NCI-H2029 treated with DMSO at 0.1 percent for 48 hours (cell line): Measurements from ENCODE around the gene KCNMB1.
A peak's percentile ranks its signal among the peaks of the same experiment; 100 is the strongest.

Experiments
- DNase-seq: peaks from one replicate; lab custom pipeline; 2025; lab: John Stamatoyannopoulos, UW

The KCNMB1 gene

GRCh38 chr5:170414786-170415185 is 25.6 kb upstream of the KCNMB1 start:
- DNase-seq: no peak

- no peak for DNase-seq
These were observed 24.7 kb upstream of the KCNMB1 start for GRCh38 chr5:170413897-170414296.

- DNase-seq: no peak
These were observed 21.9 kb upstream of the KCNMB1 start for GRCh38 chr5:170411100-170411499.

GRCh38 chr5:170410401-170410800 is 21.2 kb upstream of the KCNMB1 start:
- no peak for DNase-seq

GRCh38 chr5:170408877-170409660 is 19.9 kb upstream of the KCNMB1 start:
- no peak for DNase-seq

GRCh38 chr5:170408226-170408625 is 19.1 kb upstream of the KCNMB1 start:
- no peak for DNase-seq

GRCh38 chr5:170407062-170407461 is 17.9 kb upstream of the KCNMB1 start:
- DNase-seq: no peak

- DNase-seq: no peak
These were observed 16.6 kb upstream of the KCNMB1 start for GRCh38 chr5:170405817-170406216.

- no peak for DNase-seq
These were observed 15.2 kb upstream of the KCNMB1 start for GRCh38 chr5:170404398-170404797.

GRCh38 chr5:170403675-170404074 is 14.5 kb upstream of the KCNMB1 start:
- DNase-seq: no peak

- DNase-seq: no peak
These were observed 13.3 kb upstream of the KCNMB1 start for GRCh38 chr5:170402508-170402907.

GRCh38 chr5:170397059-170397458 is 7.9 kb upstream of the KCNMB1 start:
- DNase-seq: no peak

- no peak for DNase-seq
These were observed 4.8 kb upstream of the KCNMB1 start for GRCh38 chr5:170393958-170394357.

GRCh38 chr5:170393235-170393634 is 4.1 kb upstream of the KCNMB1 start:
- DNase-seq: no peak

- no peak for DNase-seq
These were observed 1.3 kb upstream of the KCNMB1 start for GRCh38 chr5:170390472-170390871.

- no peak for DNase-seq
These were observed 354 bp upstream of the KCNMB1 start for GRCh38 chr5:170389550-170389892.

GRCh38 chr5:170387775-170388639 is 1.2 kb downstream of the KCNMB1 start:
- DNase-seq: no peak

- no peak for DNase-seq
These were observed 2.3 kb downstream of the KCNMB1 start for GRCh38 chr5:170386743-170387395.

- DNase-seq: peak; percentile 21
These were observed 5.9 kb downstream of the KCNMB1 start for GRCh38 chr5:170383227-170383626.

- no peak for DNase-seq
These were observed 6.4 kb downstream of the KCNMB1 start for GRCh38 chr5:170382790-170383189.

GRCh38 chr5:170380361-170380951 is 8.7 kb downstream of the KCNMB1 start:
- DNase-seq: no peak

- DNase-seq: no peak
These were observed 10.4 kb downstream of the KCNMB1 start for GRCh38 chr5:170378740-170379139.
